Stimulated activated naive CD8-positive, alpha-beta T cell treated with anti-CD3 and anti-CD28 coated beads, Interleukin-15, amount 100 ng/mL, for 72 hours (primary cell): ENCODE data around the gene CHST8.
"Not testable (repeated sequence)": the region's sequence is repeated elsewhere in the genome, so short reads cannot be mapped to it uniquely, and the experiment has no call there.

ENCODE experiments used
- ATAC-seq: fragments of 150-1000 bp; cut with Tn5 transposase; 2 replicates; pipeline ENCODE4 v1.10.0; 2021; ENCODE audit warnings: mild to moderate bottlenecking, moderate library complexity
- DNase-seq, 2 donors: peaks; one replicate each; pipeline ENCODE4 v3.0.0; 2021 to 2022
- H3K27ac Mint-ChIP-seq, 2 donors: one replicate each; pipeline ENCODE4 v1.8.0; 2022; ENCODE audit warnings: mild to moderate bottlenecking in 2 of 2, mixed read lengths in 2 of 2, moderate library complexity in 2 of 2
- H3K27me3 Mint-ChIP-seq: one replicate; pipeline ENCODE4 v1.8.0; 2022; ENCODE audit warnings: mixed read lengths
- H3K4me1 Mint-ChIP-seq: one replicate; pipeline ENCODE4 v1.8.0; 2022; ENCODE audit warnings: mild to moderate bottlenecking, mixed read lengths
- H3K4me3 Mint-ChIP-seq, 2 donors: one replicate each; pipeline ENCODE4 v1.8.0; 2022; ENCODE audit warnings: mild to moderate bottlenecking in 2 of 2, mixed read lengths in 2 of 2, moderate library complexity in 1 of 2
- H3K9me3 Mint-ChIP-seq, 2 donors: one replicate each; pipeline ENCODE4 v1.8.0; 2022; ENCODE audit warnings: mixed read lengths in 2 of 2

Gene CHST8

DNA sequence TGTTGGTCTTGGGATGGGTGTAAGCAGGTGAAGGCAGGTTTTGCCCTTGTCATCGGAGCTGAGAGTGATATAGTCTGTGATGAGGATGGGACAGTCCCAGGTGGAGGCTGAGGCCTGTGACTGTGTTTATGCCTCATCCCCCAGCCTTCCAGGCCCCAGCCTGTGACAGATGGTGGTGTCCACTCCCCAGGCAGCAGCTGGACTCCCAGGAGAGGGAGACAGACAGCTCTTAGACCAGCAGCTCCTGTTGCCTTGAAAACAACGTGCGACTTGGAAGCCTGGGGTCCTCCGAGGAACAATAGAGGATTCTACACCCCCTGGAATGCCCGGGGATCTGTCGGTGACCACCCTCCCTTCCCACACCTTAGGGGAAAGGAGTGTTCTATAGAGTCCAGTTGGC lies 63.8 kb downstream of the CHST8 start:
- H3K9me3 Mint-ChIP-seq, result no peaks in the 10 kb centered on the region

DNA sequence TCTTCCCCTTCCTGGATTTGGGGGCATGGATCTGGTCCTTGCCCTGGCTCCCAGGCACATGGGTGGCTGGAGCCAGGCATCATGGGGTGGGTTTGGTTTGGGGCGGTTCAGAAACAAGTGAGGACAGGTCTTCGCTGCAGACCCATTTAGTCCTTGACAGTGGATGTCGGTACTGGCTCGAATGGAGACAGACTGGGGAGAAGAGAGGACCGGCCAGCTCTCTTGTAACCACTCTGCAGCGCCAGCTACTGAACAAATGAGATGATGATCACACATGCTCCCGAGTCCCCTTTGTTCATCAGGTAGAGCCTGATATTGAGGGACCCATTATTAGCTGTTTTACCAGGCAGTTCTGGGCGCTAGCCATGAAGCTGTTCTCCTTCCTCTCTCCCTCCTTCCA lies 64.5 kb downstream of the CHST8 start:
- DNase-seq (no peak), ATAC-seq (no peak)
- no peaks in the 10 kb centered on the region for H3K4me1 Mint-ChIP-seq
- no peak overlapping the region for H3K4me3 Mint-ChIP-seq
- peaks cover 52% of the 10 kb centered on the region for H3K27me3 Mint-ChIP-seq
- no peaks in the 10 kb centered on the region for H3K9me3 Mint-ChIP-seq
- H3K27ac Mint-ChIP-seq, result no peak overlapping the region

More for the DNA sequence above, 63.8 kb downstream of the CHST8 start:
- Mint-ChIP-seq H3K4me3 (no peak overlapping the region), H3K27me3 (peaks cover 52% of the 10 kb centered on the region), H3K27ac (no peak overlapping the region), H3K4me1 (no peaks in the 10 kb centered on the region)
- DNase-seq (no peak), ATAC-seq (no peak)

DNA sequence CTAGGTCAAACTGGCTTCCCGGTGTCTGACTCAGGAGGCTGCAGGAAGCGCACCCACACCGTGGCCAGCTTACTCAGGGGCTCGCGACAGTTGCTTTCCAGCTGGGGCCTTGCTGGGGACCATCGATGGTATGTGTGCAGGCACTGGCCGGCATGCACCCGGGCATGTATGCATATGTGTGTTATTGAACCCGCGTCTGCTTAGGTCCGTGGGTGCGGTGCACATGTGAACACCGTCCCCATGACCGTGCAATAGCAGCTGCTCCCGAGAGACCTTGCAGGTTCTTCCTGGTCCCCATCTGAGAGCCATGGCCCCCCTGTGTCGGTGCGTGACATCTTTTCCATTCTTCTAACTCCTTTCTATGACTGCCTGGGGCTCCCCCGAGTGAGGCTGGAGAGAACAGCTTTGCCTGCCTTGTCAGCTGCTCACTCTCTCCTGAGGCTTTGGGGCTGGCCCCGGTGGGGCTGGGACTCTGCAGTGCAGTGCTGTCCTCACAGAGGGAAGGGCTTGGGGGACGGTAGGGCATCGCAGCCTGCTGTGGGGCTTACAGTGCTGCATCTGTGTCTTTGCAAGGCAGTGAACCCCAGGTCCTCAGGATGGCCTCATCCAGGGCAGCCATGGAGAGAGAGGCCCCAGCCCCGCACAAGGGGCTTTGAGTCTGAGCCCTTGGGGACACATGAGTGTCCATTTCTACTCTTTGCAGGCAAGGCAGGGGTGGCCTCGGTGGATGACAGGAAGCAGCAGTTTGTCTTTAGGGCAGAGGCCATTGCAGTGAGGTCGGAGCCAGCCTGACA lies 65.1 kb downstream of the CHST8 start:
- ATAC-seq (no peak), DNase-seq (no peak)
- Mint-ChIP-seq H3K27ac (no peak overlapping the region), H3K27me3 (peaks cover 52% of the 10 kb centered on the region), H3K4me3 (no peak overlapping the region), H3K9me3 (no peaks in the 10 kb centered on the region), H3K4me1 (no peaks in the 10 kb centered on the region)

DNA sequence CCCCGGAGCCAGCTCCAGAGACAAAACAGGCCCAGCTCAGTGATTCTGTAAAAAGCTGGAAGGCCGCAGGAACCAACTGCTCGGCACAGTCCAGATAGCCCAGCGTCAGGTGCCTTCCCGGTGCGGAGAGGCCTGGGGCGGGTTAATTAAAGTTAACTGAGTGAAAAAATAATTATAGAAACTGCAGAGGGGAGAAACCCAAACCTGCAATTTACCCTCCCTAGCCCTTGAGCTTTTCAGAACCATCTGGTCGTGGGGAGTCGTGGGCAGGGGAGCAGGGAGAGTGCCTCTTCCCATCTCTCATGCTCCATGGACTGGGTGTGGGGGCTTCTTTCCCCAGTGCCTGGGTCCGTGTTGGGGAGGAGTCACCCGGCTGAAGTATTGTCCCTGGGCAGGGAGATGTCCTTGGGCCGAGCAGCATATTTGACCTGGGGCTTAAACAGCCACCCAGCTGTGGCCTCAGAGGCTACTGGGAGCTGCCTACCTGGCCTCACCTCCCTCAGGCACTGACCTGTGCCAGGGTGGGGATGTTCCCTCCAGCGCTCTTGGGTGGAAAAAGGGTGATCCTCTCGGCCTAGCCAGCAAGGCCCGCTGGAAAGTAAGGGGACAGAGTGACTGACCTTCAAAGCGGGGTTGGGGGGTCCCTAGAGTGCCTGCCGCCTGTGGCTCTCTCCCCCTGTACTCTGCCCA lies 65.9 kb downstream of the CHST8 start:
- Mint-ChIP-seq H3K27ac (no peak overlapping the region), H3K27me3 (peaks cover 47% of the 10 kb centered on the region), H3K4me1 (no peaks in the 10 kb centered on the region), H3K9me3 (no peaks in the 10 kb centered on the region), H3K4me3 (no peak overlapping the region)
- ATAC-seq, result no peak
- no peak for DNase-seq

DNA sequence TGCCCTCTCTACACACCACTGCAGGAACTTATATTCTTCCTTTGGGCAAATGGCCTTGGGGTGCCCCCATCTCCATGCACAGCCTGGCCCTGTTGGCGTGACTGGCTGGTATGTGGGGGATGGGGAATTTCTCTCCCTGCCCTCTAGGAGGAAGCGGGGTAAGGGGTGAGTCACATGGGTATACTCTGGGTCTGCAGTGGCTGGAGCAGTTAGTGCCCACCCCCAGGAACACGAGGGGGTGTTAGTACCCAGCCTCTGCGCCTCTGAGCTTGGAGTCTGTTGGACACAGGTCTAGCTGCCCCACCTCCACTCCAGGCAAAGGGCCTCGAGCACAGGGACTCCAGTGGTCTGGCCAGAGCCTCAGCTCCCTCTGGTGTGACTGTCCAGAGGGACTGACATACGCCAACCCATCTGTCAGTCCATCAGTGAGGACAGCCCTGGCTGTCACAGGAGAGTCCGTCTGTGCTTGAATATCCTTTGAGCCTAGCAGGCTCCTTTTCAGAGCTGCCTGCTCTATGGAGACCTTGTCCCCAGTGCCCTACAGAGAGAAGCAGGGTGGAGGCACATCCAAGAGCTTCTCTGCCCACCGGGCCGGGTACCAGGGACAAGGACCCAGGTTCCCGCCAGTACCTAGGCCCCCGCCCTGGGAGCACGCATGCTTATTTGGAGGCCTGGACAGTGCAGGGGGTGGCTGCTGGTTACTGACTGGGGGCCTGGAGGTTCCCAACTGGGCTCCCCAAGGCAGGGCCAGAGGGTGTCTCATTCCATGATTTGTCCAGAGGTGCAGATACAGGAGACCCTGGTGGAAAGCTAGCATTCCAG lies 66.6 kb downstream of the CHST8 start:
- H3K27ac Mint-ChIP-seq, result no peak overlapping the region
- ATAC-seq (no peak), DNase-seq (no peak)

DNA sequence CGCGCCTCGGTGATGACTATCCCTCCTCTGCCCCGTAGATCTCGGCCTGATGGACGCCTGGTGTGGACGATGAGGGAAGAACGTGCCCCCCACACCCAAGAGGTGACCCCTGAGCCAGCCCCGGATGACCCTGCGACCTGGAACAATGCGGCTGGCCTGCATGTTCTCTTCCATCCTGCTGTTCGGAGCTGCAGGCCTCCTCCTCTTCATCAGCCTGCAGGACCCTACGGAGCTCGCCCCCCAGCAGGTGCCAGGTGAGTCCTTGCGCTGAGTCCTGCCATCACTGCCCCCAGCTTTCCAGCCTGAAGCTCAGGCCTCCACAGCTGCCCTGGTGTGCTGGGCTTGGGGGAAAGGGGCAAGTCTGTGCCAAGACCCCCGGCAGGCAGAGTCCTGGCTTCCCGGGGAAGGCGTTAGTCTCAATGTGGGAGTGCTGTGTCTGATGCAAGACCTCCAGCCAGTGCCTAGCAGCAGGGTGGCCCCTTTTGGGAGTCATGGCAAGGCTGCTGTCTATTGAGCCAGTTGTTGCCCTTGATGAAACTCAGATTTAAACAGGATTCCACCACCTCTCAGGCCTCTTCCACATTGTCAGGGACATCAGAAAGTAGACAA lies 67.5 kb downstream of the CHST8 start:
- no peak for DNase-seq
- H3K27ac Mint-ChIP-seq, result peak overlapping the region in 1 of 2 donors; percentile 59
- no peaks in the 10 kb centered on the region for H3K9me3 Mint-ChIP-seq
- ATAC-seq, result no peak
- H3K4me1 Mint-ChIP-seq, result no peaks in the 10 kb centered on the region
- H3K4me3 Mint-ChIP-seq, result no peak overlapping the region
- H3K27me3 Mint-ChIP-seq, result peaks cover 31% of the 10 kb centered on the region

More for the DNA sequence above, 66.6 kb downstream of the CHST8 start:
- Mint-ChIP-seq H3K9me3 (no peaks in the 10 kb centered on the region), H3K4me3 (no peak overlapping the region), H3K27me3 (peaks cover 39% of the 10 kb centered on the region), H3K4me1 (no peaks in the 10 kb centered on the region)

DNA sequence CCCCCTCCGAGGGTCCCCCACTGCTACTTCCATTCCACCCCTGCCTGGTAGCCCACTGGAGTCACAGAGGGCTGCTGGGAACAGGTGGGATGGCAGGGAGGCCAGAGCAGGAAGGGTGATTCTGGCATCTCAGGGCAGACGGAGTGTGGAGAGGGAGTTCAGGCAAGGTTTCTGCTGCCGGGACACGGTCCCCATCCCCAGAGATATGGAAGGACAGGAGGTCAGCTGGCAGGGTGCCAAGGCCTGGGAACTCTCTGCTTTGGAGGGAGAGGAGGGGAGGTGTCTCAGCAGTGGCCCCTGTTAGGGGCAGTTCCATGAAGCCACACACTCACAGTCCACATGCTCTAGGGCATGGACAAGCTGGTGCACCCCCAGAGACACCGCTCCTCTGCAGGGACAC lies 68.1 kb downstream of the CHST8 start:
- Mint-ChIP-seq H3K27me3 (peaks cover 24% of the 10 kb centered on the region), H3K4me1 (no peaks in the 10 kb centered on the region), H3K9me3 (no peaks in the 10 kb centered on the region), H3K4me3 (no peak overlapping the region), H3K27ac (no peak overlapping the region)
- DNase-seq, result no peak
- ATAC-seq, result no peak

DNA sequence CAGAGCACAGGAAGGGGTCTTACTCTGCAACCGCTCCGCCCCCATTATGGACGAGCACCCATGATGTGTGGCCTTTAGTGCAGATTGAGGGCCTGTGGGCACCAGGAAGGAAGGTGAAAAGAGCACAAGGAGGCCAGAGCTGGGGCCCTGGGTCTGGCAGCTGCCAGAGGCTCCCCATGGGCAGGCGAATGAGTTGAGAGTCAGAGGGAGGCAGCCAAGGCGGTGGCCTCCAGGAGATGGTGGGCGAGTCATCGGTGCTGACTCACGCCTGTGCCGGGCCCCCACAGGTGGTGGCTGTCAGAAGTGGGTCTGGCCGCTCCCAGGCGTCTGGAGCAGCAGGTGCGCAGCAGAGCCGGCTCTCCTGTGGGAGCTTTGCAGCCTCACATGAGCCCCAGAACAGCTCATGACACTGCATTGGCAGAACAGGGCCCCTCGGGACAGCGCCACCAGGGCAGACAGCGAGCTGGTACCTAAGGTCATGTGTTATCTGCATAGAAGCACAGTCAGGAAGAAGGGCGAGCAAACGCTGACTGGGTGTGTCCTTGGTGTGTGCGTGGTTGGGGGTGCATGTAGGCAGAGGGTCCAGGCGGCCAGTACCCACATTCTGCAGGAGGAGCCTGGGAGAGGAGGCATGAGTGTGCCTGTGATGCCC lies 68.8 kb downstream of the CHST8 start:
- DNase-seq (no peak), ATAC-seq (no peak)
- H3K9me3 Mint-ChIP-seq, result no peaks in the 10 kb centered on the region
- H3K4me3 Mint-ChIP-seq, result no peak overlapping the region
- H3K27ac Mint-ChIP-seq, result no peak overlapping the region
- no peaks in the 10 kb centered on the region for H3K4me1 Mint-ChIP-seq
- H3K27me3 Mint-ChIP-seq, result peaks cover 18% of the 10 kb centered on the region

DNA sequence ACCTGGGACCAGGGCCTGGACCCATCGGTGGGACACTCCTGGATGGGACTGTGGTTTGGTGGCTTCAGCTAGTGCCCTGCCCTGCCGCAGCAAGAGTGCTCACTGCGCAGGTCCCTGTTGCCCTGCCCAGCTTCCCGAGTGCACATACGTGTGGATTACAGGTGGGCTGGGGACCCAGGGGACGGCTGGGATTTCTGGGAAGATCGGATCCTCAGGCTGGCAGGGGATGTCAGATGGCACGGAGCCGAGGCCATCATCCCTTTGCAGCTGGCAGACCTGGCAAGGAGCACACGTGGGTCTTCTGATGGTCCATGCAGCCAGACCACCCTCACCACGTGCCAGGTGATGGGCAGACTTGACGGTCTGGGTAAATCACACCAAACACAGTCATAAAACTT lies 69.3 kb downstream of the CHST8 start:
- no peak for ATAC-seq
- no peaks in the 10 kb centered on the region for H3K9me3 Mint-ChIP-seq

DNA sequence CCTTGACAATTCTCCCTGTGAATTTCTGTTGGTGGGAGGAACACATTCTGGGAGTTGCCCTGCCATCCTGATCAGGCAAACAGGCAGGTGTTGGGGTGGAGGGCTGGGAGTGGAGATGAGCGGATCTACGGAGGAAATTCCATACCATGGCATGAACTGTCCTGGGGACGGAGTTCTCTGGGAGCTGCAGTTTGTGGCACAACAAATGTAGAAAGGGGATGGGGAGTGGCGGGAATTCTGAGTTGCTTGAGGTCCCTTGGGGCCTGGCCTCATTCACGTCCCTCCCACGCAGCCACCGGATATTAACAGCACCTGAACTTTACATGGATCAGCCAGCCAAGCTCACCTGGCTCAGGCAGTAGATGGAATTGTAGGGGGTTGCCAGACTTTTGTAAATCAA lies 70.0 kb downstream of the CHST8 start:
- Mint-ChIP-seq H3K27me3 (peaks cover 6% of the 10 kb centered on the region), H3K27ac (peak overlapping the region in 1 of 2 donors; percentile 16), H3K4me1 (no peaks in the 10 kb centered on the region), H3K9me3 (no peaks in the 10 kb centered on the region), H3K4me3 (no peak overlapping the region)
- ATAC-seq (no peak), DNase-seq (no peak)

More for the DNA sequence above, 69.3 kb downstream of the CHST8 start:
- Mint-ChIP-seq H3K4me3 (no peak overlapping the region), H3K27ac (no peak overlapping the region), H3K27me3 (peaks cover 13% of the 10 kb centered on the region), H3K4me1 (no peaks in the 10 kb centered on the region)
- DNase-seq, result no peak

DNA sequence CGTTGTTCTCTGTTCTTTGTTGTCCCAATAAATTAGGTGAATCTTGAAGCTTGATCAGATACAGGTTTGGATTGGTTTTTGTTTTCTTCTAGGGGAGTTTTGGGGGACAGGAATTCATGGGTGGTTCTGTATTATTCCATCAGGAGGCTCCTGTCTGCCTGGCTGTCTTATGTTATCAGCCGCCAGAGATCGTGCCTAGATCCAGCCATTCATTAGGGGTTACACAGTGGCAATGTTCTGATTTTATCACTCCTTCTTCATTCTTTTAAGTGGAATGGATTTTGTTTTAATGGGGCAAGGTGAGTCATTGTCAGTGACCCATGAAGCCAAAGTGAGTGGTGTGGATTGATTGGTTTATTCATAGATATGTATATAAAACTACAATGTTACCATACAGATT lies 71.9 kb downstream of the CHST8 start:
- no peak for DNase-seq
- ATAC-seq, result no peak
- Mint-ChIP-seq H3K4me1 (no peaks in the 10 kb centered on the region), H3K27ac (no peak overlapping the region), H3K9me3 (no peaks in the 10 kb centered on the region), H3K27me3 (no peaks in the 10 kb centered on the region), H3K4me3 (no peak overlapping the region)

DNA sequence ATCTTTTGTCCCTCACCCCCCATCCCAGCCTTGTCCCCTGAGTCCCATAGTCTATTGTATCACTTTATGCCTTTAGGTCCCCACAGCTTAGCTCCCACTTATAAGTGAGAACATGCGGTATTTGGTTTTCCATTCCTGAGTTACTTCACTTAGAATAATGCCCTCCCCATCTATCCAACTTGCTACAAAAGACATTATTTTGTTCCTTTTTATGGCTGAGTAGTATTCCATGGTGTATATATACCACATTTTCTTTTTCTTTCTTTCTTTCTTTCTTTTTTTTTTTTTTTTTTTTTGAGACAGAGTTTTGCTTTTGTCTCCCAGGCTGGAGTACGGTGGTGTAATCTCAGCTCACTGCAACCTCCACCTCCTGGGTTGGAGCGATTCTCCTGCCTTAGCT lies 73.8 kb downstream of the CHST8 start:
- not testable (repeated sequence) for H3K27me3 Mint-ChIP-seq, H3K4me3 Mint-ChIP-seq, H3K4me1 Mint-ChIP-seq, H3K27ac Mint-ChIP-seq, DNase-seq, H3K9me3 Mint-ChIP-seq, ATAC-seq

DNA sequence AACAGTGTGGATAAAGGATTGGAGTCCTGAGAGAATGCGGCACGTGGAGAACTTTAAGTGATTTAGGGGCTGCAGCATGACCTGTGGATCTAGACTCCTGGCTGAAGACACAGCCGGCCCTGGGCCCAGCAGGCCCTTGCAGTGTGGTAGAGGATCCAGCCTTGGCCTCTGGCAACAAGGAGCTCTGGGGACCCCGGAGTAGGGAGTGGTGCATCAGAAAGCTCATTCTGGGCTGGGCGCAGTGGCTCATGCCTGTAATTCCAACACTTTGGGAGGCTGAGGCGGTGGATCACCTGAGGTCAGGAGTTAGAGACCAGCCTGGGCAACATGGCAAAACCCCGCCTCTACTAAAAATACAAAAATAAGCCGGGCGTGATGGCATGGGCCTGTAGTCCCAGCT lies 76.0 kb downstream of the CHST8 start:
- Mint-ChIP-seq H3K27ac (peak overlapping the region in 1 of 2 donors; percentile 19), H3K27me3 (peaks cover 6% of the 10 kb centered on the region), H3K9me3 (no peaks in the 10 kb centered on the region), H3K4me1 (no peaks in the 10 kb centered on the region), H3K4me3 (no peak overlapping the region)
- ATAC-seq (no peak), DNase-seq (no peak)

DNA sequence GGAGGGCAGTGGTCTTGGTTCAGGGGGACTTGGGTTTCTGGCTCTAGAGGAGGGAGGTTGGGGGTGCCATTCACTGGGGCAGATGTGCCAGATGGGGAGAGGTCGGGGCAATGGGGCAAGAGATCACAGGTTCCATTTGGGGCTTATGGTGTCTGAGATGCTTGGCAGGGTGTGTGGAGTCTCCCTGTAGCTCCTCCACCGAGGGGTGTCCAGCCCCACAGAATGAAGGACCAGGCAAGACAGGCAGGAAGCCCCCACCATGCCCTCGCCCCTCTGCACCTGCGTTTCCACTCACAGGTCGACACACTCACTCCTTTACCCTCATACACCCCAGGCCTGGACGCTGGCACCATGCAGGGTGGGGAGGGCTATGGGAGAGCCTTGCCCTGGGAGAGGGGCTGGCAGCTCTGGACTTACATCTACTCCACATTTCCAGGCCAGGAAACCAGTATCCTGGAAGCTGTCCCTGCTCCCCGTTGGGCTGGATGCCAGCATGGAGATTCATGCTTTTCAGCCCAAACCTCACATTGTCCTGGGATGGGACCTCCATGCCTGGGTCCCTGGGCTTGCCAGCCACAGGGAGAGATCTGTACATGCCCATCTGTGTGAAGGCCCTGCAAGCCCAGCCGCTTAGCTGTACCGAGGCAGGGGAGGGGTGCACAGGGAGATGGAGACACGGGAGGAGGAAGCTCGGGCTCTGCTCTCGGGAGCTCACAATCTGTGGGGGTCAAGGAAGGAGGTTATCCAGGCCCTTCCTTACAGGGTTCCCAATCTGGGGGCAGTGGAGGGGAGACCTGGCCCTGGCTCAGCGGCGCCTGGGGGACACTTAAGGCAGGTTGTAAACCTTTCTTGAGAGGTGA lies 77.1 kb downstream of the CHST8 start:
- Mint-ChIP-seq H3K4me1 (no peaks in the 10 kb centered on the region), H3K27me3 (peaks cover 6% of the 10 kb centered on the region), H3K9me3 (no peaks in the 10 kb centered on the region), H3K27ac (no peak overlapping the region), H3K4me3 (no peak overlapping the region)
- no peak for ATAC-seq
- no peak for DNase-seq
